GM21786 (cell line): ENCODE results near the gene MISP3.

Experiments
- ATAC-seq: cut with Tn5 transposase; IDR thresholded peaks from one replicate; pipeline ENCODE4 v1.9.1; 2021; ENCODE audit not compliant: unreplicated experiment

Gene MISP3

GRCh38 chr19:14053032-14053431 is 19.6 kb upstream of the MISP3 start:
- ATAC-seq = no peak

- no peak for ATAC-seq
Measured at GRCh38 chr19:14053500-14053899, 19.1 kb upstream of the MISP3 start.

- ATAC-seq = no peak
Measured at GRCh38 chr19:14054099-14054498, 18.5 kb upstream of the MISP3 start.

GRCh38 chr19:14054721-14055120 is 17.9 kb upstream of the MISP3 start:
- no peak for ATAC-seq

GRCh38 chr19:14055396-14055795 is 17.2 kb upstream of the MISP3 start:
- no peak for ATAC-seq

GRCh38 chr19:14056069-14056666 is 16.4 kb upstream of the MISP3 start:
- ATAC-seq = no peak

- no peak for ATAC-seq
Measured at GRCh38 chr19:14056741-14057356, 15.7 kb upstream of the MISP3 start.

- ATAC-seq = no peak
Measured at GRCh38 chr19:14058182-14059092, 14.1 kb upstream of the MISP3 start.

- no peak for ATAC-seq
Measured at GRCh38 chr19:14059093-14059480, 13.5 kb upstream of the MISP3 start.

GRCh38 chr19:14059652-14060155 is 12.9 kb upstream of the MISP3 start:
- ATAC-seq = no peak

GRCh38 chr19:14061081-14061749 is 11.4 kb upstream of the MISP3 start:
- no peak for ATAC-seq

- ATAC-seq = no peak
Measured at GRCh38 chr19:14061751-14062557, 10.6 kb upstream of the MISP3 start, which contains the start of gene PALM3. TSS of gene PALM3 (minus strand) at chr19:14062076. CDS start at chr19:14061980, 96 bp downstream.

GRCh38 chr19:14062558-14062855 is 10.1 kb upstream of the MISP3 start:
- ATAC-seq = no peak

GRCh38 chr19:14063105-14063504 is 9.5 kb upstream of the MISP3 start:
- ATAC-seq = no peak

GRCh38 chr19:14066134-14066533 is 6.5 kb upstream of the MISP3 start:
- ATAC-seq = no peak

- no peak for ATAC-seq
Measured at GRCh38 chr19:14070268-14071050, 2.1 kb upstream of the MISP3 start.

- no peak for ATAC-seq
Measured at GRCh38 chr19:14073261-14073924, 807 bp downstream of the MISP3 start.

- ATAC-seq = no peak
Measured at GRCh38 chr19:14073925-14074838, 1.6 kb downstream of the MISP3 start.
